Epithelial cell of prostate (primary cell): ENCODE measurements around the gene ITGB8.

ENCODE experiments used
- DNase-seq: peaks from one replicate; pipeline ENCODE4 v3.0.0-alpha.2; 2011; ENCODE audit warnings: low read depth, low spot score
- H3K27ac ChIP-seq: fragments of 450-650 bp; 2 replicates; pipeline ENCODE4 v1.5.1; 2017; ENCODE audit warnings: mild to moderate bottlenecking

The ITGB8 gene

DNA sequence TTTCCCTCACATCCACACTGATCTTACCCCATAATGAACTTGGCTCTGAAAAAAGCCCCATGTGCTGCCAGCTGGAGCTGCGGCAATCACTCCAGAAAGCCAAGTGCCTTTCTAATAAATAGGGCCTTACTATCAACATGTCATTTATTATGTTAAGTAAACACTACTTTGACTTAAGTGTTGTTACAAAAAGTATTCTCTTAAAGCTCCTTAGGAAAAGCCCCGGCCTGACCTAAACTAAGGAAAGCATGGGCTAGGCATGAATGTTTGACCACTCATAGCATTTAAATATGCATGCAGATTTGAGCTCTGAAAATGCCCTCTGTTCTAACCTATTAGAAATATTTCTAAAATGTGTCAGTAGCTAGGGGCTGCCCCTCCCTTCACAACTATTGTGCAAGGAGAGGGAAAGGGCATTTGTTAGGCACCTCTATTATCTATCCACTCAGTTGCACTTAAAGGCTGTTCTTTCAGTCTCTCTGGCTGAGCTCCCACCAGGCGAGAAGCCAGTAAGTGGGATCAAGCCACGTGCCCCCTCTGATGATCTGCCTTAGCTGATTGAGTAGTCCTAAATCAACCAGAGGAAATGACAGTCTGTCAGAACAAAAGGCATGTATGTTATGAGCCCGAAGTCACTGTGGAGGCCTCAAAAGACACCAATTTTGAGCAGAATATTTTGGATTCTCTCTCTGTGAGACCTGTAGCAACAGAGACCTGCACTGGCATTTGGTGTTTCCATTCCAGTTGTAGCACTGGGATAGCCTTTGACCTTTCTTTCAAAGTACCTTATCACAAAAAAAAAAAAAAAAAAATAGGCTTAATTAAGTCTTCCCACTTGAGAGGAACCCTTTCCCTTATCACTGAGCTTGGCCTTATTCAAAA, 77.1 kb downstream of the ITGB8 start:
- DNase-seq: no peak
- H3K27ac ChIP-seq: peak overlapping the region; percentile 80

DNA sequence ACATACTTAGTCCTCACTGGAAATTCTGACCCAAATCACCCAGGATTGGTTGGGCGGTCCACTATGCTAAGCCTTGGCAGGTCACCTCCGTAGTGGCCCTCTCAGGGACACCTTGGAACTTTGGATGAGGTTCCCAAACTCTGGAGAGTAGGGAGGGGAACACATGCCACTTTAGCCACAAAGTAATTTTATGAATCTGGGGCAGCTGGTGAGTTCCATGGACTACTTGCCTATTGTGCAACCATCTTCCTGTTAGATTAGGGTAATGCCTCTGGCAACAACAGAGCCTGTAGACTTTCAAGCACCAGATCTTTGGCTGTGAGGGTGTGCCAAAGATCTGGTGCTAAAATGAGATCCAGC, 77.7 kb downstream of the ITGB8 start:
- DNase-seq: no peak
- peak overlapping the region; percentile 80 for H3K27ac ChIP-seq

DNA sequence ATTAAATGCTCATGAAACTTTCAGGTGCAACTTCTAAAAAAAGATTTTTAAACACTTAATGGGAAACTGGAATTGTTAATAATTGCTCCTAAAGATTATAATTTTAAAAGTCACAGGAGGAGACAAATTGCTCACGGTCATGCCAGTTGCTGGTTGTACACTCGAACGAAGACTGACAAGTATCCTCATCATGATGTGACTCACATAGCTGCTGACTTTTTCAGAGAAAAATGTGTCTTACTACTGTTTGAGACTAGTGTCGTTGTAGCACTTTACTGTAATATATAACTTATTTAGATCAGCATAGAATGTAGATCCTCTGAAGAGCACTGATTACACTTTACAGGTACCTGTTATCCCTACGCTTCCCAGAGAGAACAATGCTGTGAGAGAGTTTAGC, 79.3 kb downstream of the ITGB8 start:
- no peak for DNase-seq
- no peak overlapping the region for H3K27ac ChIP-seq

DNA sequence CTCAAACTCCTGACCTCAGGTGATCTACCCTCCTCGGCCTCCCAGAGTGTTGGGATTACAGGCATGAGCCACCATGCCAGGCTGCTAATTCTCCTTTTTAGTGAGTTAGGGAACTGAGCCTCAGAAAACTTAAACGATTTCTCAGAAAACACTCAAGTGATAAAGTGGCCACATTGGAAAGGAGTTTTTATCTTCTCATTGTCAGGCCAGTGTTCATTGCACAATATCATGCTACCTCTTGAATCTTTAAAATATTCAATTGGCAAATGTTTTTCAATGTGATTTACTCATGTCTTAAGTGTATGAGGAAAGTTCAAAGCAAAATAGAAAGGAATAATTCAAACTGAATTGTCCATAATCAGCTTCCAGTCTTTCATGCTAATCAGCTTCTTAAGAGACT, 80.7 kb downstream of the ITGB8 start:
- DNase-seq: no peak

DNA sequence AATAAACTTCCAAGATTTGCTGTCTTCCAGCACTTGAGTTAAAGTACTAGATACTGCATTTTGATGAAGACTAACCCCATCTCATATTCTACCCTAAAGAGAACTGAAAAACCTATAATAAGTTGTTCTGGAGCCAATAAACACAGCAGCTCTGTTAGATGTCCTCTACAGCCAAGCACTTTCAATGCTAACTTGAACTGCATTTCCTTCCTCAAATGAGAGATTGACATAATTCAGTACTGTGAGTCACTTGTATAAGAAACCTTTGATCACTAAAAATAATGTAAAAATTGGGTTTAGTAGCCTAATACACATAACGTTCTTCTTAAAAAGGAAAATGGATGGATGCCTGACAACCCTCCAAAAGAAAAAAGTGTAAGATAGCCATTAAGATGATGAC, 81.3 kb downstream of the ITGB8 start:
- no peak for DNase-seq

More for the DNA sequence above, 80.7 kb downstream of the ITGB8 start:
- no peak overlapping the region for H3K27ac ChIP-seq

DNA sequence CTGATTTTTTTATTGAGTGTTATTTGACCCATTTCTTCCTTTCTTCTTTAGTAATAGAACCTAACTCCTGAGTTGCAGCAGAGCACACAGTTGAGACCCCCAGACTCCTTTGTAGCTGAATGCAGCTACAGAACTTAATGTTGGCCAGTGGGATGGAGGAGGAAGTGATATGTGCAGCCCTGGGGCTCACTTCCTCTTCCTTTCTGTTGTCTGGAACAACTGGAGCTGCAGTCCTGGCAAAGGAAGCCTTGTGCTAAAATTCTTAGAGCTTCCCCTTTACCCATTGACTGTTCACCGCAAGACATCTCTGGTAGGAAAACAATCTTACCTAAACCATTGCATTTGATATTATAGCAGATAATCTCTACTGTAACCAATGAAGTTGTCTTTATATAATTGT, 86.6 kb downstream of the ITGB8 start:
- no peak for DNase-seq

More for the DNA sequence above, 81.3 kb downstream of the ITGB8 start:
- H3K27ac ChIP-seq: no peak overlapping the region

DNA sequence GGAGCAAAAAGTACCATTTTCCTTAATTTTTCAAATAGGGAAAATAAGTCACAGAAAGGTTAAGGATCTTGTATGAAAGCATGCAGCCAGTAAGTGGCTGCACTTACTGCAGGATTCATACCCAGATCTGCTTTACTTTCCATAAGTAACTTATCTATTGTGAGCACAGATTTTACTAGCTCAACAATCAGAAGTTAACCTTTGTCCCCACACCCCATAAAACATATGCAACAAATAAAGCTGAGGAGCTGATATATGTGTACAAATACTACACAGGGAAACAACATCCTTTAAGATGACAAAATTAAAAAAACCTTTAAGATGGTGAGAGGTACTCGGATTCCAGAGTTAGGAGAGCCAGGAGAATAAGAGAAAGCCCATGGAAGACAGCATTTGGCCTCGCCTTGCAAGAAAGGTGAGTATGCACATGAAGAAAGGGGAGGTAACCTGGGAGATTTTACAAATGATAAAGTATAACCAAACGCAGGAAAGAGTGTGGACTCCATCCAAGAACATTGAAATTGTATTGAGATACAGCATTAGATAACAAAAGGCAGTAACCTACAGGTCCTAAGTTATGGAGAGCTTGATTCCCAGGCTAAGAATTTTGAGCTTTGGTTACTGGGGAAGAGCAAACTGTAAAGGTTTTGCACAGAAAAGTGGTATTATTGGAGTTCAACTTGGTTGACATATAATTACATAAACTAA, 87.1 kb downstream of the ITGB8 start:
- no peak overlapping the region for H3K27ac ChIP-seq
- DNase-seq: no peak

More for the DNA sequence above, 86.6 kb downstream of the ITGB8 start:
- no peak overlapping the region for H3K27ac ChIP-seq

DNA sequence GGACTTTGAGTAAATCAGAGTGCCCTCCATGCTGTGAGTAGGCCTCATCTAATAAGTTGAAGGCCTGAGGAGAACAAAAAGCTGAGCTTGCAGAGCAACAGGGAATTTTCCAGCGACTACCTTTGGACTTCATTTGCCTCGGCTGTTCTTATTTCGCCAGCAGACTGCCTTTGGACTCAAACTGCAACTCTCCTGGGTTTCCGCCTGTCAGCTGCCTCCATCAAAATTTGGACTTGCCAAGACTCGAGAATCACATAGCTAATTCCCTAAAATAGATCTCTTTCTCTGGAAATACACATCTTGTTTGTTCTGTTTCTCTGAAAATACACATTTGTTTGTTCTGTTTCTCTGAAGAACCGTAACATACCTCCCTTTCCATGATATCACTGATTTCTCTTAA, 93.8 kb downstream of the ITGB8 start:
- H3K27ac ChIP-seq: no peak overlapping the region
- DNase-seq: no peak

DNA sequence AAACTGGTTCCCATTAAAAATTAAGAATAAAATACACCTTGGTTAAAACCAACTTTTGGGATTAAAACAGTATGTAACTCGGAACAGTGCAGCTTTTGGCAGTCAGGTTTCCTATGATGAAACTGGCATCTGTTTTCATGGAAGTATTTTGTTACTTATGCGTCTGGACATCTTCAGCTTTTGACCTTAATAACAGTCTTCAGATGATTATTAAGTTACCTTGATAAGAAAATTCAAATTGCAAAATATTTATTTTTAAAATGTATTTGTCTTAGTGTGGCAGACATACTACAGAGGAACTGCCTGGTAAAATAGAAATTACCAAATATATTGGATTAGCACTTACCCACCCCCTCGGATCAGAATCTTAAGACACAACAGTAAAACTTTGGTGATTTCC, 100.0 kb downstream of the ITGB8 start:
- DNase-seq: no peak
- H3K27ac ChIP-seq: no peak overlapping the region

DNA sequence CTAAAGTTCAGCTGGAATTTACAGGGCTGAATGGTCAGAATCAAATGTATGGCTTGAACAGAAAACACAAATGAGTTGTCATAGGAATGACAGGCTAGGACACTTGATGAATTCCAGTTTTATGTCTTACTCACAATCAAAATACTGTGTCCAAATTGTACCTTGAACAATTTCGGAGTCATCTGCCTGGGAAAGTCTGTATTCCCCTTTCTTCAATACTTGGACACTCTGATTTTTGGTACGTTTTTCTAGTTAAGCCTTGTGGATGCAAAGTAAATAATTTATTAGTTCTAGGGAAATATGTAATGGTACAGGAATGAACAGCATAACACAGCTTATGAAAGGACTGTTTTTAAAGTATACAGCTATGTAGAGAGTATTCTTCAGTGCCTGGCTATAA, 100.4 kb downstream of the ITGB8 start:
- no peak overlapping the region for H3K27ac ChIP-seq
- DNase-seq: no peak

DNA sequence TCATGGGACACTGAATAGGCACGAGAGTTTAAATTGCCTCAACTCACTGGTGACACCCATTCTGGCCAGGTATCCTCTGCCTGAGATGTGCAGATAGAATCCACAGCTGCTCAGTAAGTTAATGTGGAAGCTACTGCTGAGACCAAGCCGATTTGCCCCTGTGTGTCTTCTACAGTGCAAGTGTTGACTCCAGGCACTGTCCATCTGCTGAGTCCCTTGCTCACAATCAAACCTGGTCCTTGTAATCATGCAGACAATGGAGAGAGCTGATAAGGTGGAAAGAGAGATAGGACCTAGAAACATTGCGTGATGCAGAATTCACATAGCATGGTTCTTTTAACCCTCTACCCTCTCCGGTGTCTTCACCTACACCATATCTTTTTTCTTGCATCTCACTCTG, 101.4 kb downstream of the ITGB8 start:
- H3K27ac ChIP-seq: no peak overlapping the region
- no peak for DNase-seq

DNA sequence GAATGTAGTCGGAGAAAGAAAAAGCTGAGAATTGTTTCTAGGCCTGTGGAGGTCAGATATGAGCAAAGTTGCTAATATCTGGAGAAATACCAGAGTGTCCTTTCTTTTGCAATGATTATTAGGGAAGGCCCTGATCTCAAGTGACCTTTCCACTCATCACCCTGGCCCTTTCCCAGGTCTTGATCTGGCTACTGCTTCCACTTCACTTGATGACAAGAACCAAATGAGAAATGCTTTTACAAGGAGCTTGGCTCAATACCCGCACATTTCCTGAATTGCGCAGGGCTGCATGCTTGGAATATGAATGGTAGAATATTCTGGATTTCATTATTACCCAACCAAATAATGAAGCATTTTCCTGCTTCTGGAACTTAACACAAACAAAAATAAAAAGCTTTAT, 104.6 kb downstream of the ITGB8 start:
- DNase-seq: no peak
- no peak overlapping the region for H3K27ac ChIP-seq

DNA sequence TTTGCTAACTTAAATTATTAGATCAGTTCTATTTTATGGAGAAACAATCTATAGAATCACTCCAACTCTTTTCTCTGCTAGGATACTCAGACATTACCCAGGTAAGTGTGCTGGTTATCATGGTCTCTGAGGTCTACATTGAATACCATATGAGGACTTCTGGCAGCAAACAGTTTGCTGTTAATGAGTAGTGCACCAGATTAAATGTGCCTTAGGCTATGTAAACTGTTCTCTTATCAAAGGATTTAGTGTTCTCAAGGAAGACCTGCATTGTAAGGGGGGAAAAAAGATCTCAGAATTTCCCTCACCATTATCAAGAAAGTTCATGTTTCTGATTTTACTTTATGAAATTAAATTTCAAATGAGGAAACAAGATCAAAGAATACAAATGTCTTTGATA, 107.5 kb downstream of the ITGB8 start:
- H3K27ac ChIP-seq: no peak overlapping the region
- no peak for DNase-seq

DNA sequence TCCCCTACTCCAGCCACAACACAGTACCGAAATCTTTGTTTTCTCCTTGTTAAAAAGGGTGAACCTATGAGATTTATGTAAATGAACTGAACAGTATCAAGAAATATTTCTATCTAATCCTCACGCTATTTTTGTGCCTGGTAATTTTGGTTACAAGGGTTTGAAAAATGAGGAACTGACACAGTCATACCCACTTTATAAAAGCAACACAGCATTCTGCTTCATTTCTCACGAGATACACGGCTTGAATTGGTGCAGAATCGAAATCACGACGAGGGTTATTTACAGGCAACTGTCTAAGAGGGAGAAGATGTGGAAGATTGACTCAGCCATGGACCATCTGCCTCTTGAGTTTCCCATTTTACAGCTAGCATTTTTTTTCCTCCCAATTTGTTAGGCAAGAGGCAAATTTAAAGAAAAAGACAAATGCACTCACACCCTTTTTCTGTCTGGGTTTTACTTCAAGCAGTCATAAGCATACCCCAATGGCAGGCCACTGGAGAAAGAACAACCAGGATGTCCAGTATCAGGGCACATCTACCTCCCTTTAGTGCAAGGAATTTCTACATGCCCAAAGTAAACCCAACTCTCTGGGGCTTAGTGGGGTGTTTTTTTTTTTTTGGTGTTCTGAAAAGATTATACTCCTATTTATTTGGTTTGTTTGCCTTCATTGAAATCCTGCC, 108.1 kb downstream of the ITGB8 start:
- no peak for DNase-seq
- H3K27ac ChIP-seq: no peak overlapping the region

DNA sequence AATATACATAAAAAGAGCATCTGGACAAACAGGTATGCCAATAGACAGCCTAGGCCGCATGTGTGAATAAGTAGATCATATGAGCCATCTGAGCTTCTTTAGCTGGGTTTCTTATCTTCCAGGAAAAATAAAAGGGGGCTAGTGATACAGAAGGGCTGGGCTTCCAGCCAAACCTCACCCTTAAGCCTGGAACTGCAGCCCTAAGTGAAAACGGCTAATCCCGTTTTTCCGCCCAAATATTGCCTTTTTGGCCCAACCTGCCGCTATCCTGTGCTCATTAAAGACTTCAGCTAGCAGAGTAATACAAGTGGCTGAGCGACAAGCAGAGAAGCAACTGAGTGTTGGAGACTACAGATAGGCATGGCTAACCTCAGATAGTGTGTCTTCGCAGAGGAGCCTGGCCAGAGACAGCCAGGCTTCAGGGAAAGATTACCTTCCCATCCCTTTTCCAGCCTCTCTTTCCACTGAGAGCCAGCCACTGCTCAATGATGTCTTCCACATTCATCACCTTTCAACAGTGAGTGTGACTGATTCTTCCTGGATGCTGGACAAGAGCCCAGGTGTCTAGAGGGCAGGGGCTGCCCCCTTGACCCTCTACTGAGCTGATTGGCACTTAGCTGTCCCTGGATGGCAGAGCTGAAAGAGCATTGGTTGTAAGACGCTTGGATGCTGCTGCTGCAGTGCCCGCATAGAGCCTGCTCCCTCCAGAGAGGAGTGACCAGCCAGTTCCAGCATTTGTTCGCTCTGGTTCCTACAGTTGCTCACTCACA, 108.9 kb downstream of the ITGB8 start:
- H3K27ac ChIP-seq: no peak overlapping the region
- no peak for DNase-seq

DNA sequence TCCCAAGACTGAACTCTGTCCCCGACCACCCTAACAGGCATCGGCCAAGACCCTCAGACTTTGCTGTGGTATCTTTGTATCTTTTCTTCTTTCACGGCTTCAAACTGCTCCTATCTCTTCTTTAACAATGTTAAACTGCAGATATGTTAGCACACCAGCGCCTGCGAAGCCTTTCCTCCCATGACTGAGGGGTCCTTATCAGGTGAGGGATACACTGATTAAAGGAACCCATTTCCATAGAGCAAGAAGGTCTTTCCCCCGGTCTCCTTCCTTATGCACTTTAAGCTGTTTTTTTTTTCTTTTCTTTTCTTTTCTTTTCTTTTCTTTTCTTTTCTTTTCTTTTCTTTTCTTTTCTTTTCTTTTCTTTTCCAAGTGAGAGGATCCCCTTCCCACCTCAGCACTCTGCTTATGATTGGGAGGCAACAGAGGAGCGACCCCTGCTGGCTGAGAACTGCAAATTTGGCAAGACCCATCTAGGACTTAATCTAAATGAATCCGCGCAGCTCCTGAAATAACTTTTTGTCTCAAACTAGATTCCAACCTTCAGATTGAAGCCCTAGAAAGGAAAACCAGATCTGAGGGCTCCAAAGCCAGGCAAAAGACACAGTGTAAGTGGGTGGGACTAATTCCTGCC, 109.9 kb downstream of the ITGB8 start:
- DNase-seq: no peak
- no peak overlapping the region for H3K27ac ChIP-seq

DNA sequence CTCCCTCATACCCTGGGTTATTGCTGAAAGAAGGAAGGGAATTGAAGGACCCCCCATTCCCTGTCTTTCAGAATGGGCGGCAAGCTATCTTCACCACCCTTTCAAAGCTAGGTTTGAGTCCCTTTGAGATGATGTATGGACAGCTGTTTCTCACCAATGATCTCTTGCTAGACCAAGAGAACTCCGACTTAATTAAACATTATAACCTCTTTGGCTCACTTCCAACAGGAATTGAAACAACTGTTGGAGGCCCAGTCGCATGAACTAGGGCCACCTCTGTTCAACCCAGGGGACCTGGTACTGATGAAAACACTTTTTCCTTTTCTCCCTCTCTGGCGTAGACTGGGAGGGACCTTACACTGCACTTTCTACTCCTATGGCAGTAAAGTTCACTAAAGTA, 110.6 kb downstream of the ITGB8 start:
- no peak overlapping the region for H3K27ac ChIP-seq
- no peak for DNase-seq

DNA sequence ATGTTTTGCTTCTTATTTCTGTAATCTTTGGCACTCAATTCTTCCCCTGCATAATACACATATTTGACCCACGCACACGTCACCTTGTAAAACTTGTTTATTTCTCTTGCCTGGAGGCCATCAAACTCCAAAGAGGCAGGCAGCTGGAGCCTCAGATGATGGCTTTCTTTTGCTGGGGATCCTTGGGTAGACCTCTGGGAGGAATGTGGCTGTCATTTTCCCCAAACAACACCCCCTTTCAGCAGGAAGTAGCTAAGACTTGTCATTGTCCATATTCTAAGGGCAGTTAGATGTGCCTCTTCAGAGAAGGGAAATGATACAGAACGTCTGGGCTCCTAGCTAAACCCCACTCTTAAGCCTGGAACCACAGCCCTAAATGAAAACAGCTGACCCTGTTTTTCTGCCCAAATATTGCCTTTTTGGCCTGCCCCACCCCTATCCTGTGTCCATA, 111.3 kb downstream of the ITGB8 start:
- no peak overlapping the region for H3K27ac ChIP-seq
- no peak for DNase-seq

DNA sequence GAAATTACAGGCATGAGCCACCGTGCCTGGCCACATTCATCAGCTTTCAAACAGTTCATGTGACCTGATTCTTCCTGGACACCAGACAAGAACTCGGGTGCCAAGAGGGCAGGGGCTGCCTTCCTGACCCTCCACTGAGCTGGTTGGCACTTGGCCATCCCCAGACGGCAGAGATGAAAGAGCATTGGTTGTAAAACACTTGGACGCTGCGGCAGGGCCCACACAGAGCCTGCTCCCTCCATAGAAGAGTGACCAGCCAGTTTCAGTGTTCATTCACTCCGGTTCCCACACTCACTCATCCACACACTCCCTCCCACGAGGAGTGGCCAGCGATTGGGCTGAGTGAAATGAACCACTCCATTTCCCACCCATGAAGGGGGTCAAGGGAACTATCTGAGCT, 112.3 kb downstream of the ITGB8 start:
- H3K27ac ChIP-seq: no peak overlapping the region
- DNase-seq: no peak
